Activated CD8-positive, alpha-beta memory T cell treated with anti-CD3 and anti-CD28 coated beads, Interleukin-2, amount 10 ng/mL, durations not matched to agents 7 days and 5 days (primary cell): ENCODE measurements around the gene TPPP3. TPM values are rescaled to one million over a fixed set of nuclear protein-coding genes. Genes with fewer than 3 reads are reported as not detected.

ENCODE experiments used
- ATAC-seq: fragments of 150-1000 bp; cut with Tn5 transposase; one replicate; pipeline ENCODE4 v1.10.0; 2021; ENCODE audit warnings: moderate library complexity
- CTCF ChIA-PET: fragments of 350-600 bp; sonication (Branson Sonifier 250); formaldehyde crosslinking; loops from one replicate; lab custom pipeline; 2021; ENCODE audit warnings: antibody characterized with exemption; lab: Charles Lee
- DNase-seq: peaks from one replicate; pipeline ENCODE4 v3.0.0-alpha.2; 2020
- H3K27ac Mint-ChIP-seq: one replicate; pipeline ENCODE4 v1.8.0; 2021; ENCODE audit warnings: mild to moderate bottlenecking, mixed read lengths
- H3K27me3 Mint-ChIP-seq: one replicate; pipeline ENCODE4 v1.8.0; 2021; ENCODE audit warnings: mixed read lengths
- H3K36me3 Mint-ChIP-seq: one replicate; pipeline ENCODE4 v1.8.0; 2021; ENCODE audit warnings: mild to moderate bottlenecking, mixed read lengths
- H3K4me1 Mint-ChIP-seq: one replicate; pipeline ENCODE4 v1.8.0; 2021; ENCODE audit warnings: mixed read lengths
- H3K4me3 Mint-ChIP-seq: one replicate; pipeline ENCODE4 v1.8.0; 2021; ENCODE audit warnings: mild to moderate bottlenecking, moderate library complexity, mixed read lengths
- H3K9me3 Mint-ChIP-seq: one replicate; pipeline ENCODE4 v1.8.0; 2022; ENCODE audit warnings: low read depth, mixed read lengths
- total RNA-seq, 2 experiments: library from RNA; stranded (reverse); gene quantifications; one replicate each; pipeline ENCODE4 v1.2.3, GENCODE V29; 2021

Gene TPPP3
- total RNA-seq, 2 experiments from 2014 or later: not detected

- Mint-ChIP-seq H3K9me3 (no peaks in the 10 kb centered on the region), H3K27ac (no peak overlapping the region), H3K27me3 (peaks cover 8% of the 10 kb centered on the region), H3K36me3 (no peaks in the 10 kb centered on the region), H3K4me1 (peaks cover 5% of the 10 kb centered on the region), H3K4me3 (no peak overlapping the region)
- ATAC-seq (no peak), DNase-seq (no peak)
- CTCF ChIA-PET: interaction anchor here (1.6 kb wide), 1 partner anchor 10 kb away, joined by 6 read pairs; no protein-coding TSS in a partner anchor
Measured at GRCh38 chr16:67409631-67410030, 16.3 kb upstream of the TPPP3 start.

GRCh38 chr16:67407788-67408452, 14.6 kb upstream of the TPPP3 start:
- H3K27me3 Mint-ChIP-seq: peaks cover 3% of the 10 kb centered on the region
- CTCF ChIA-PET: interaction anchor here (1.3 to 2.4 kb wide), 4 partner anchors 8 to 69 kb away, joined by 3 to 8 read pairs (median 3); no protein-coding TSS in a partner anchor
- no peaks in the 10 kb centered on the region for H3K36me3 Mint-ChIP-seq
- no peaks in the 10 kb centered on the region for H3K9me3 Mint-ChIP-seq
- H3K4me3 Mint-ChIP-seq: no peak overlapping the region
- H3K4me1 Mint-ChIP-seq: no peaks in the 10 kb centered on the region
- no peak overlapping the region for H3K27ac Mint-ChIP-seq
- DNase-seq: no peak
- no peak for ATAC-seq

DNA sequence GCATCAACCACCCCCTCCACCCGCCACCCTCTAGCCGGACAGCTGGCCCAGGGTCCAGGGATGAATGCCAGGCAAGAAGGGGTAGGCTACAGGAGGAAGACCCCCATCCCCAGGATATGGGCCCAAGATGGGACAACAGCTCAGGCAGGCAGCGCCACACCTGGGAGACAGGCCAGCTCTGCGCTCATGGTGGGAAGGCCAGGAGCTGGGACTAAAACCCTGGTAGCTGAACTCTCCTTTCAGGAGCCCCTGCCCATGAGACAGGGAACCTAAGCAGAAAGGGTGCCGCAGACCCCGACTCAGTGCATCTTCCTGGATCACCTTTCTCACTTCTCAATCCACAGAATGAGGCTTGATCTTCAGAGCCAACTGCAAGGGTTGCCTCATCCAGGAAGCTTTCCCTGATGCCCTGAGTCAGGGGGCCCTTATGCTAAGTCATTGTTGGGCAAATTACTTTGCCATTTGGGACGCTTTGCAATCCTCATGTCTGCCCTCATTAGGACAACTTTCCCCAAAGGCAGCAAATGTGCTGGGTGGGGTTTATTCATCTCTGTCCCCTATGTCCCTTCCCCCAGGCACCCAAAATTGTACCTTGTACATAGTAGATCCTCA, 14.0 kb upstream of the TPPP3 start:
- Mint-ChIP-seq H3K9me3 (no peaks in the 10 kb centered on the region), H3K36me3 (no peaks in the 10 kb centered on the region), H3K4me1 (no peaks in the 10 kb centered on the region), H3K27ac (no peak overlapping the region), H3K4me3 (no peak overlapping the region), H3K27me3 (peaks cover 4% of the 10 kb centered on the region)
- no peak for DNase-seq
- ATAC-seq: no peak
- CTCF ChIA-PET: interaction anchor here (1.4 to 2.4 kb wide), 3 partner anchors 21 to 68 kb away, joined by 3 to 8 read pairs (median 3); no protein-coding TSS in a partner anchor

DNA sequence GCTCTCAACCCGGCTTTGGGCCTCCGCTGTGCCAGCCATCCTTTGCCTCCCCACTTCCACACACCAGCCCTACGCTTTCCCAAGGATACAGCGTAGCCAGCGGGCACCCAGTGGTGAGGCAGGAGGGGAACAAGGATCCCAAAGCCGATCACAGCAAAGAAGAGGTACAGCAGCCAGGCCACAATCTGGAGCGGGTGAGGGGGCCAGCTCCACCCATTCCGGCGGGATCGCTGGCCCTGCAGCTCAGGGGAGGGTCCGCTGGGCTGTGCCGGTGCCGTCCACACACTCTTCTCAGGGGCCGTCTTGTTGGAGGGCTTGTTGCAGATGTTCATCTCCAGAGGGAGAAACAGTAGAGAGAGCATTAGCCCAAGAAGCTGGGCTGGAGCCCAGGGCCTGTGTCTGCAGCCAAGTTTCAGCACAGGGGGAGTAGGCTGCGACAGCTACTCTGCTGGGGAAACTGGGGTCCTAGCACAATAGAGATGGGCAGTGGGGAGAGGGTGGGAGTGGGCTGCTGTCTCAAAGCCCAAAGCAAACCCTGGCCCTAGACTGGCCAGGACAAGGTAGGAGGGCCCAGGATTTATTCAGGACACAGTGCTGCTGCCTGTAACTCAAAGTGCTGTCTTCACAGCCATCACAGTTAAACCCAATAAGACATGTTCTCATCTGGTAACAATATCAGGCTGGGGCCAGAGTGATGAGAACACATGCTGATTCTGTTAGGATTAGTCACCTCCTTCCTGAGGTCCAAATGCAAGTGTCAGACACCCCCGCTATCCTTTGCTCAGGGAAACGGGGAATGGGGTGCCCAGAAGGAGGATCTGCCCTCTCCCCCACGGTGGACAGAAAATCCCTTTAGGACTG, 13.0 kb upstream of the TPPP3 start:
- Mint-ChIP-seq H3K4me3 (no peak overlapping the region), H3K9me3 (no peaks in the 10 kb centered on the region), H3K36me3 (no peaks in the 10 kb centered on the region), H3K27ac (no peak overlapping the region), H3K27me3 (peaks cover 8% of the 10 kb centered on the region), H3K4me1 (no peaks in the 10 kb centered on the region)
- no peak for ATAC-seq
- DNase-seq: no peak
- CTCF ChIA-PET: interaction anchor here (2.4 kb wide), 1 partner anchor 22 kb away, joined by 8 read pairs; no protein-coding TSS in a partner anchor

- DNase-seq (no peak), ATAC-seq (no peak)
- no peaks in the 10 kb centered on the region for H3K4me1 Mint-ChIP-seq
- H3K27ac Mint-ChIP-seq: no peak overlapping the region
- CTCF ChIA-PET: no interaction called here
- H3K4me3 Mint-ChIP-seq: no peak overlapping the region
- H3K9me3 Mint-ChIP-seq: no peaks in the 10 kb centered on the region
- no peaks in the 10 kb centered on the region for H3K36me3 Mint-ChIP-seq
- H3K27me3 Mint-ChIP-seq: peaks cover 8% of the 10 kb centered on the region
Measured at GRCh38 chr16:67405336-67405735, 12.0 kb upstream of the TPPP3 start.

- no peak overlapping the region for H3K27ac Mint-ChIP-seq
- H3K27me3 Mint-ChIP-seq: peaks cover 8% of the 10 kb centered on the region
- no peaks in the 10 kb centered on the region for H3K36me3 Mint-ChIP-seq
- ATAC-seq (no peak), DNase-seq (no peak)
- H3K9me3 Mint-ChIP-seq: no peaks in the 10 kb centered on the region
- CTCF ChIA-PET: no interaction called here
- no peaks in the 10 kb centered on the region for H3K4me1 Mint-ChIP-seq
- H3K4me3 Mint-ChIP-seq: no peak overlapping the region
Measured at GRCh38 chr16:67404740-67405226, 11.5 kb upstream of the TPPP3 start.

GRCh38 chr16:67403976-67404555, 10.8 kb upstream of the TPPP3 start:
- H3K27me3 Mint-ChIP-seq: peaks cover 8% of the 10 kb centered on the region
- H3K9me3 Mint-ChIP-seq: no peaks in the 10 kb centered on the region
- H3K27ac Mint-ChIP-seq: no peak overlapping the region

DNA sequence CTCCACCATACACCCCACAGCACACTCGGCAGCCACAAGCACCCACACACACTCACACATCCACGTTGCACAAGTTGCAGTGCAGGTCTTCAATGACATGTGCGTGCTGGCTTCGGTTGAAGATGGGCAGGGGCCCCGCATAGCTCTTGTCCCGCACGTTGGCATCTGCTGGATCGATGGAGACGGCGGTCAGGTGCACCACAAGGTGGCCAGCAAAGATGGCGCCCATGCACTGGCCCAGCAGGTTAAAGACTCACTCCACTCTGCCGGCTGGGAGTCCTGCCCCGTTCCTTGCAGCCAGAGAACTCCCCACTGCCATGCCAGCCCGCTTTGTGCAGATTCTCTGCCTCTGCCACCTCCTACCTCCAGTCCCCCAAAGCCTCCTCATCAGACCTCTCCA, 7.6 kb upstream of the TPPP3 start:
- H3K36me3 Mint-ChIP-seq: no peaks in the 10 kb centered on the region
- no peak overlapping the region for H3K4me3 Mint-ChIP-seq
- H3K4me1 Mint-ChIP-seq: no peaks in the 10 kb centered on the region
- no peaks in the 10 kb centered on the region for H3K9me3 Mint-ChIP-seq
- no peak overlapping the region for H3K27ac Mint-ChIP-seq
- no peak for ATAC-seq
- no peak for DNase-seq
- peaks cover 9% of the 10 kb centered on the region for H3K27me3 Mint-ChIP-seq
- CTCF ChIA-PET: no interaction called here

More at GRCh38 chr16:67403976-67404555, 10.8 kb upstream of the TPPP3 start:
- CTCF ChIA-PET: no interaction called here
- Mint-ChIP-seq H3K4me3 (no peak overlapping the region), H3K4me1 (no peaks in the 10 kb centered on the region), H3K36me3 (no peaks in the 10 kb centered on the region)
- DNase-seq: no peak
- ATAC-seq: no peak

GRCh38 chr16:67399749-67400704, 6.7 kb upstream of the TPPP3 start:
- ATAC-seq: no peak

DNA sequence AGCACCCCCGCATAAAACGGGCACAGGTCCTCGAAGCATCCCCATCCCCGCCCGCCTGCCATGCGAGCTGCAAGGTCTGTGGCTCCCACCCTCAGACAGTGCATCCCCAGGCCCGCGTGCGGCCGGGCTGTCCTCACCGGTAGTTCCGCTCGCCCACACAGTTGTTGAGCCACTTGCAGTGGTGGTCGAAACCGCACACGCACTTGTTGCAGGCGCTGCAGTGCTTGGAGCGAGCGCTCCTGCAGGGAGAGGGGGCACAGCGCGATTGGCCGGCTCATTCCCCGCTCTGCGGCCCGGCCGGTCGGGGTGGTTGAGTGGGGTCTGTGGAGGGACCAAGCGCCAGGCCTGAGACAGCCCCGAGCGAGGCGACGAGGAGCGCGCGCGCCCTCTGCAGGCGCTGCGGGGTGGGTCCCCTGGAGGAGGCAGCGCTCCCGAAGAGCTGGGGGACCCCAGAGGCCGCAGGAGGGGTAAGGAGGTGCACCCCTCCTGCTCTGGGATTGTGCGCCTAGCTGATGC, 6.0 kb upstream of the TPPP3 start:
- H3K27me3 Mint-ChIP-seq: peaks cover 22% of the 10 kb centered on the region
- CTCF ChIA-PET: interaction anchor here (0.6 to 2.9 kb wide), 44 partner anchors 9 to 383 kb away, joined by 3 to 25 read pairs (median 4); partner anchors contain the start of gene TMEM208
- ATAC-seq (peak; percentile 83), DNase-seq (peak; percentile 55)
- H3K9me3 Mint-ChIP-seq: no peaks in the 10 kb centered on the region
- no peak overlapping the region for H3K4me3 Mint-ChIP-seq
- H3K27ac Mint-ChIP-seq: no peak overlapping the region
- no peaks in the 10 kb centered on the region for H3K4me1 Mint-ChIP-seq
- no peaks in the 10 kb centered on the region for H3K36me3 Mint-ChIP-seq

More at GRCh38 chr16:67399749-67400704, 6.7 kb upstream of the TPPP3 start:
- Mint-ChIP-seq H3K36me3 (no peaks in the 10 kb centered on the region), H3K27ac (no peak overlapping the region), H3K27me3 (peaks cover 18% of the 10 kb centered on the region), H3K4me1 (no peaks in the 10 kb centered on the region), H3K4me3 (no peak overlapping the region), H3K9me3 (no peaks in the 10 kb centered on the region)
- CTCF ChIA-PET: interaction anchor here (0.6 to 2.9 kb wide), 44 partner anchors 9 to 384 kb away, joined by 3 to 25 read pairs (median 4); partner anchors contain the start of gene TMEM208
- DNase-seq: no peak

GRCh38 chr16:67398546-67399217, 5.4 kb upstream of the TPPP3 start:
- CTCF ChIA-PET: interaction anchor here (1.0 to 2.9 kb wide), 19 partner anchors 12 to 244 kb away, joined by 3 to 25 read pairs (median 5); no protein-coding TSS in a partner anchor
- DNase-seq (no peak), ATAC-seq (no peak)
- Mint-ChIP-seq H3K27me3 (peaks cover 28% of the 10 kb centered on the region), H3K36me3 (no peaks in the 10 kb centered on the region), H3K27ac (no peak overlapping the region), H3K4me1 (peaks cover 5% of the 10 kb centered on the region), H3K9me3 (no peaks in the 10 kb centered on the region), H3K4me3 (no peak overlapping the region)
